GM18867 (cell line): Measurements from ENCODE around the gene RIC8A.

Experiments used
- ATAC-seq: cut with Tn5 transposase; IDR thresholded peaks from one replicate; pipeline ENCODE4 v1.9.1; 2021; ENCODE audit warnings: mild to moderate bottlenecking, moderate library complexity; ENCODE audit not compliant: unreplicated experiment

The RIC8A gene

GRCh38 chr11:203945-204586 is 3.4 kb upstream of the RIC8A start:
- no peak for ATAC-seq

- ATAC-seq, result no peak
Observed at GRCh38 chr11:204587-205109, 2.9 kb upstream of the RIC8A start.

GRCh38 chr11:205221-206001 is 2.1 kb upstream of the RIC8A start:
- no peak for ATAC-seq

- no peak for ATAC-seq
Observed at GRCh38 chr11:206002-206384, 1.5 kb upstream of the RIC8A start.

GRCh38 chr11:206526-207207 is 841 bp upstream of the RIC8A start:
- ATAC-seq, result no peak

GRCh38 chr11:207863-208180 is 314 bp downstream of the RIC8A start:
- ATAC-seq, result no peak

- peak; percentile 34 for ATAC-seq
Observed at GRCh38 chr11:208181-208916, 841 bp downstream of the RIC8A start.

- ATAC-seq, result no peak
Observed at GRCh38 chr11:208917-209260, 1.4 kb downstream of the RIC8A start.

GRCh38 chr11:209275-210121 is 2.0 kb downstream of the RIC8A start:
- no peak for ATAC-seq

- ATAC-seq, result no peak
Observed at GRCh38 chr11:210122-210802, 2.8 kb downstream of the RIC8A start.

- ATAC-seq, result no peak
Observed at GRCh38 chr11:210803-211180, 3.3 kb downstream of the RIC8A start.

GRCh38 chr11:211295-211694 is 3.8 kb downstream of the RIC8A start:
- ATAC-seq, result no peak

- ATAC-seq, result no peak
Observed at GRCh38 chr11:211741-212140, 4.2 kb downstream of the RIC8A start.

GRCh38 chr11:212150-213100 is 4.9 kb downstream of the RIC8A start:
- no peak for ATAC-seq

GRCh38 chr11:213111-213510 is 5.6 kb downstream of the RIC8A start:
- ATAC-seq, result no peak

GRCh38 chr11:214083-214482 is 6.6 kb downstream of the RIC8A start:
- no peak for ATAC-seq

- no peak for ATAC-seq
Observed at GRCh38 chr11:215581-216037, 8.1 kb downstream of the RIC8A start.

- no peak for ATAC-seq
Observed at GRCh38 chr11:216081-216974, 8.8 kb downstream of the RIC8A start.
